ENCODE measurements around the gene LIPC. TPM values are rescaled to one million over a fixed set of nuclear protein-coding genes. Genes with fewer than 3 reads are reported as not detected.

LIPC gene
- total RNA-seq, 2 donors from 2014 or later: 2.9 to 13.8 TPM

- H3K27ac ChIP-seq: no peak overlapping the region
- no peak overlapping the region for H3K9ac ChIP-seq (ENCODE audit: low read depth in 2 of 2, low read length in 2 of 2)
- H3K4me1 ChIP-seq: no peaks in the 10 kb centered on the region
- intact Hi-C loops (cut with DNase I): no loop called here
- no peak for DNase-seq
- H3K27me3 ChIP-seq: no peaks in the 10 kb centered on the region
- TF ChIP-seq CTCF (IDR thresholded peaks at IDR 0.05): no peak
- no peaks in the 10 kb centered on the region for H3K9me3 ChIP-seq
- H3K36me3 ChIP-seq: no peaks in the 10 kb centered on the region
- no peak overlapping the region for H3K4me3 ChIP-seq
Measured at GRCh38 chr15:58512522-58512921, 80.7 kb downstream of the LIPC start.

GRCh38 chr15:58513008-58513407, 81.2 kb downstream of the LIPC start:
- no peak overlapping the region for H3K27ac ChIP-seq
- no peak for TF ChIP-seq CTCF (IDR thresholded peaks at IDR 0.05)
- intact Hi-C loops (cut with DNase I): no loop called here

GRCh38 chr15:58513726-58514336, 82.0 kb downstream of the LIPC start:
- intact Hi-C loops (cut with DNase I): no loop called here
- no peak overlapping the region for H3K4me3 ChIP-seq
- H3K9ac ChIP-seq (ENCODE audit: low read depth in 2 of 2, low read length in 2 of 2): no peak overlapping the region
- H3K36me3 ChIP-seq: no peaks in the 10 kb centered on the region
- no peak overlapping the region for H3K27ac ChIP-seq
- H3K4me1 ChIP-seq: no peaks in the 10 kb centered on the region
- H3K9me3 ChIP-seq: no peaks in the 10 kb centered on the region
- no peak for DNase-seq
- no peak for TF ChIP-seq CTCF (IDR thresholded peaks at IDR 0.05)
- H3K27me3 ChIP-seq: no peaks in the 10 kb centered on the region

More at GRCh38 chr15:58513008-58513407, 81.2 kb downstream of the LIPC start:
- H3K27me3 ChIP-seq: no peaks in the 10 kb centered on the region
- H3K36me3 ChIP-seq: no peaks in the 10 kb centered on the region
- H3K9ac ChIP-seq (ENCODE audit: low read depth in 2 of 2, low read length in 2 of 2): no peak overlapping the region
- H3K4me1 ChIP-seq: no peaks in the 10 kb centered on the region
- no peak overlapping the region for H3K4me3 ChIP-seq
- H3K9me3 ChIP-seq: no peaks in the 10 kb centered on the region
- DNase-seq: no peak

GRCh38 chr15:58515807-58516206, 84.0 kb downstream of the LIPC start:
- no peaks in the 10 kb centered on the region for H3K4me1 ChIP-seq
- H3K36me3 ChIP-seq: no peaks in the 10 kb centered on the region
- no peaks in the 10 kb centered on the region for H3K27me3 ChIP-seq
- H3K4me3 ChIP-seq: no peak overlapping the region
- H3K27ac ChIP-seq: no peak overlapping the region
- H3K9ac ChIP-seq (ENCODE audit: low read depth in 2 of 2, low read length in 2 of 2): no peak overlapping the region
- no peaks in the 10 kb centered on the region for H3K9me3 ChIP-seq
- intact Hi-C loops (cut with DNase I): no loop called here
- DNase-seq: no peak
- TF ChIP-seq CTCF (IDR thresholded peaks at IDR 0.05): no peak

- intact Hi-C loops (cut with DNase I): no loop called here
- Histone ChIP-seq H3K27ac (no peak overlapping the region), H3K27me3 (no peaks in the 10 kb centered on the region), H3K36me3 (no peaks in the 10 kb centered on the region), H3K9me3 (no peaks in the 10 kb centered on the region), H3K9ac (ENCODE audit: low read depth in 2 of 2, low read length in 2 of 2) (no peak overlapping the region), H3K4me1 (no peaks in the 10 kb centered on the region), H3K4me3 (no peak overlapping the region)
- TF ChIP-seq CTCF (IDR thresholded peaks at IDR 0.05): no peak
- DNase-seq: no peak
Measured at GRCh38 chr15:58517252-58517681, 85.5 kb downstream of the LIPC start.
